Thymus (tissue), 11 donors: ENCODE data around the gene TRERF1. TPM values are rescaled to one million over a fixed set of nuclear protein-coding genes. Genes with fewer than 3 reads are reported as not detected.
"Not testable (repeated sequence)": the region's sequence is repeated elsewhere in the genome, so short reads cannot be mapped to it uniquely, and the experiment has no call there.

Experiments used
- DNase-seq, 9 donors: peaks; one replicate each; pipeline ENCODE4 v3.0.0-alpha.2; 2013; ENCODE audit warnings: low spot score in 9 of 9, low read depth in 6 of 9, missing footprints in 1 of 9
- H3K27ac ChIP-seq, 2 donors: one replicate each; pipeline ENCODE4 v1.5.1; 2013; ENCODE audit warnings: control low read depth in 1 of 2, low read depth in 1 of 2, low read length in 1 of 2, mild to moderate bottlenecking in 1 of 2, moderate library complexity in 1 of 2
- H3K27me3 ChIP-seq, 2 donors: one replicate each; pipeline ENCODE4 v1.5.1; 2013; ENCODE audit warnings: low read length in 1 of 2; ENCODE audit not compliant: control insufficient read depth in 2 of 2, insufficient read depth in 1 of 2
- H3K36me3 ChIP-seq, 2 donors: one replicate each; pipeline ENCODE4 v1.5.1; 2013; ENCODE audit warnings: low read length in 1 of 2, mild to moderate bottlenecking in 1 of 2, moderate library complexity in 1 of 2; ENCODE audit not compliant: control insufficient read depth in 2 of 2, insufficient read depth in 2 of 2
- H3K4me1 ChIP-seq, 2 donors: one replicate each; pipeline ENCODE4 v1.5.1; 2013; ENCODE audit warnings: low read length in 2 of 2; ENCODE audit not compliant: control insufficient read depth in 2 of 2, insufficient read depth in 2 of 2
- H3K4me3 ChIP-seq, 2 donors: one replicate each; pipeline ENCODE4 v1.5.1; 2013; ENCODE audit warnings: low read length in 2 of 2, control low read depth in 1 of 2, mild to moderate bottlenecking in 1 of 2
- H3K9me3 ChIP-seq, 2 donors: one replicate each; pipeline ENCODE4 v1.5.1; 2013; ENCODE audit warnings: low read length in 1 of 2, mild to moderate bottlenecking in 1 of 2; ENCODE audit not compliant: control insufficient read depth in 2 of 2, insufficient read depth in 1 of 2
- WGBS: extraction: QIAGEN DNeasy Blood & Tissue Kit; methylation state at CpG from one replicate; pipeline ENCODE4 v1.1.7; 2013; 5-methylcytosine and 5-hydroxymethylcytosine counted together
- polyA plus RNA-seq: library from polyadenylated mRNA; stranded (reverse); fragments of 200-250 nt; gene quantifications from one replicate; pipeline ENCODE4 v1.2.3, GENCODE V29; 2013
- total RNA-seq: library from RNA; stranded (reverse); fragments of 120-200 nt; gene quantifications from one replicate; pipeline ENCODE4 v1.2.4, GENCODE V29; 2013
- donor health status: healthy.

TRERF1 gene
- total and polyA plus RNA-seq, 2 donors = 5.4 to 8.9 TPM

- peaks cover 20 to 34% of the 10 kb centered on the region in 2 donors for H3K4me1 ChIP-seq
- peak overlapping the region; percentile 60 to 85 for H3K4me3 ChIP-seq
- H3K36me3 ChIP-seq = no peaks in the 10 kb centered on the region
- peak in 7 of 9 donors; percentile 50 to 87 (median 64) for DNase-seq
- peaks cover 0 to 24% of the 10 kb centered on the region in 2 donors for H3K27me3 ChIP-seq
- peaks cover 0 to 7% of the 10 kb centered on the region in 2 donors for H3K9me3 ChIP-seq
- WGBS = under 1% methylated on average over 78 of the region's 78 CpGs
- peak overlapping the region; percentile 89 to 95 for H3K27ac ChIP-seq
Observed at GRCh38 chr6:42452171-42453030, 675 bp upstream of the TRERF1 start.

- no peaks in the 10 kb centered on the region for H3K36me3 ChIP-seq
- H3K9me3 ChIP-seq = peaks cover 0 to 7% of the 10 kb centered on the region in 2 donors
- 12% methylated on average over 22 of the region's 22 CpGs for WGBS
- DNase-seq = peak in 5 of 9 donors; percentile 13 to 63 (median 28)
- peaks cover 20 to 34% of the 10 kb centered on the region in 2 donors for H3K4me1 ChIP-seq
- peak overlapping the region; percentile 60 to 85 for H3K4me3 ChIP-seq
- H3K27ac ChIP-seq = peak overlapping the region; percentile 77 to 84
- peaks cover 0 to 24% of the 10 kb centered on the region in 2 donors for H3K27me3 ChIP-seq
Observed at GRCh38 chr6:42450477-42451332, 1.0 kb downstream of the TRERF1 start.

- 81% methylated on average over 9 of the region's 9 CpGs for WGBS
- Histone ChIP-seq H3K27ac (peak overlapping the region; percentile 34 to 70), H3K36me3 (no peaks in the 10 kb centered on the region), H3K9me3 (peaks cover 0 to 7% of the 10 kb centered on the region in 2 donors), H3K27me3 (peaks cover 0 to 21% of the 10 kb centered on the region in 2 donors), H3K4me3 (peak overlapping the region; percentile 60 to 85), H3K4me1 (peaks cover 20 to 34% of the 10 kb centered on the region in 2 donors)
- peak in 4 of 9 donors; percentile 3 to 37 (median 14) for DNase-seq
Observed at GRCh38 chr6:42449917-42450476, 1.7 kb downstream of the TRERF1 start.

GRCh38 chr6:42448927-42449659 is 2.6 kb downstream of the TRERF1 start:
- Histone ChIP-seq H3K27ac (no peak overlapping the region), H3K4me3 (peak overlapping the region in 1 of 2 donors; percentile 12), H3K9me3 (peaks cover 0 to 7% of the 10 kb centered on the region in 2 donors), H3K36me3 (no peaks in the 10 kb centered on the region), H3K4me1 (peaks cover 18 to 30% of the 10 kb centered on the region in 2 donors), H3K27me3 (peaks cover 0 to 13% of the 10 kb centered on the region in 2 donors)
- whole genome bisulfite sequencing = 84% methylated on average over 7 of the region's 7 CpGs
- DNase-seq = peak in 1 of 9 donors; percentile 29

GRCh38 chr6:42448391-42448790 is 3.3 kb downstream of the TRERF1 start:
- Histone ChIP-seq H3K9me3 (peaks cover 0 to 6% of the 10 kb centered on the region in 2 donors), H3K36me3 (no peaks in the 10 kb centered on the region), H3K4me1 (peaks cover 11 to 23% of the 10 kb centered on the region in 2 donors), H3K27me3 (peaks cover 0 to 6% of the 10 kb centered on the region in 2 donors), H3K27ac (no peak overlapping the region), H3K4me3 (no peak overlapping the region)
- DNase-seq = no peak
- 90% methylated on average over 5 of the region's 5 CpGs for WGBS

DNA sequence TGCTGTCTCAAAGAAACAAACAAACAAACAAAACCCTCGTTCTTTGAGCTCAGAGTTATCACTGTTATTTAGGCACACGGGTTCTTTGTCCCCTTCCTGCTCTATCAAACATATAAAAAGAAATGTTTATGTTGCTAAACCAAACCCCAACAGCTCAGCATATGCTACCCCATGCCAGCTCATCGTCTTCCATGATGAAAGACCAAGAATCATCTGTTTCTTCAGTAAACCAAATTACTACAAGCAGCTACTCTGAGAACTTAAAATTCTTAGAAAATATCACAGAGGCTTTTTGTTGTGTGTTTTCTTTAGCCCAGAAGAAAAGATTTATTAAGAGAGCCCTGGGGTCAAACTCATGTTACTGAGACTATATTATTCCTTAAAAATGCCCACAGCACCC is 4.7 kb downstream of the TRERF1 start:
- DNase-seq = no peak
- H3K36me3 ChIP-seq = no peaks in the 10 kb centered on the region
- no peak overlapping the region for H3K27ac ChIP-seq
- no peaks in the 10 kb centered on the region for H3K27me3 ChIP-seq
- H3K9me3 ChIP-seq = peaks cover 0 to 3% of the 10 kb centered on the region in 2 donors
- H3K4me1 ChIP-seq = peaks cover 9 to 19% of the 10 kb centered on the region in 2 donors
- 93% methylated on average over 3 of the region's 3 CpGs for WGBS
- H3K4me3 ChIP-seq = no peak overlapping the region

GRCh38 chr6:42446370-42446769 is 5.4 kb downstream of the TRERF1 start:
- Histone ChIP-seq H3K36me3 (no peaks in the 10 kb centered on the region), H3K27ac (no peak overlapping the region), H3K4me1 (peaks cover 9 to 26% of the 10 kb centered on the region in 2 donors), H3K9me3 (no peaks in the 10 kb centered on the region), H3K27me3 (no peaks in the 10 kb centered on the region), H3K4me3 (no peak overlapping the region)
- WGBS = 99% methylated on average over 5 of the region's 5 CpGs
- no peak for DNase-seq

DNA sequence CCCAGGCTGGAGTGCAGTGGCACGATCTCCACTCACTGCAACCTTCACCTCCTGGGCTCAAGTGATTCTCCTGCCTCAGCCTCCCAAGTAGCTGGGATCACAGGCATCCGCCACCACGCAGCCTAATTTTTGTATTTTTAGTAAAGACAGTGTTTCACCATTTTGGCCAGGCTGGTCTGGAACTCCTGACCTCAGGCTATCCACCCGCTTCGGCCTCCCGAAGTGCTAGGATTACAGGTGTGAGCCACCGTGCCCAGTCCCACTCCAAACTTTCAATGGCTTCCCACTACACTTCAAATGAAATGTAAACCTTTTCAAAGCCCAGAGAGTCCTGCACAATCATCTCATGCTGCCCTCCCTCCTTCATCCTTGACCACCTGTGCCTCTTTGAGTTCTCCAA is 5.8 kb downstream of the TRERF1 start:
- not testable (repeated sequence) for H3K27me3 ChIP-seq, H3K9me3 ChIP-seq, DNase-seq, H3K27ac ChIP-seq, H3K36me3 ChIP-seq, H3K4me3 ChIP-seq
- WGBS = 97% methylated on average over 7 of the region's 7 CpGs
- H3K4me1 ChIP-seq = peaks cover 9 to 28% of the 10 kb centered on the region in 2 donors
